Activated CD8-positive, alpha-beta memory T cell treated with anti-CD3 and anti-CD28 coated beads for 36 hours (primary cell): ENCODE data around the gene RASA2. TPM values are rescaled to one million over a fixed set of nuclear protein-coding genes. Genes with fewer than 3 reads are reported as not detected.

Experiments
- CTCF ChIA-PET: fragments of 350-600 bp; sonication (Branson Sonifier 250); formaldehyde crosslinking; loops from one replicate; lab custom pipeline; 2021; ENCODE audit warnings: antibody characterized with exemption; lab: Charles Lee
- POLR2A ChIA-PET: fragments of 350-600 bp; sonication (Branson Sonifier 250); formaldehyde crosslinking; loops from one replicate; lab custom pipeline; 2021; ENCODE audit warnings: antibody characterized with exemption; lab: Charles Lee
- total RNA-seq, 2 experiments: library from RNA; stranded (reverse); gene quantifications; one replicate each; pipeline ENCODE4 v1.2.3, GENCODE V29; 2021

Gene RASA2
- total RNA-seq, 2 experiments from 2014 or later = 36.6 to 39.2 TPM

- ChIA-PET CTCF (interaction anchor here (2.5 kb wide), 1 partner anchor 11 kb away, joined by 7 read pairs; no protein-coding TSS in a partner anchor), POLR2A (no interaction called here)
These were observed 156.6 kb downstream of the RASA2 start for GRCh38 chr3:141643391-141643790.

- CTCF ChIA-PET = interaction anchor here (2.5 kb wide), 1 partner anchor 11 kb away, joined by 7 read pairs; no protein-coding TSS in a partner anchor
- POLR2A ChIA-PET = no interaction called here
These were observed 157.0 kb downstream of the RASA2 start for GRCh38 chr3:141643796-141644195.

GRCh38 chr3:141644931-141645330 is 158.1 kb downstream of the RASA2 start:
- POLR2A ChIA-PET = no interaction called here
- CTCF ChIA-PET = interaction anchor here (0.6 to 2.5 kb wide), 15 partner anchors 12 to 677 kb away, joined by 3 to 8 read pairs (median 3); no protein-coding TSS in a partner anchor

GRCh38 chr3:141646760-141647561 is 160.1 kb downstream of the RASA2 start:
- ChIA-PET CTCF (no interaction called here), POLR2A (no interaction called here)

GRCh38 chr3:141647562-141647915 is 160.7 kb downstream of the RASA2 start:
- CTCF ChIA-PET = no interaction called here
- POLR2A ChIA-PET = no interaction called here

- POLR2A ChIA-PET = no interaction called here
- CTCF ChIA-PET = no interaction called here
These were observed 161.5 kb downstream of the RASA2 start for GRCh38 chr3:141648055-141648910.

- POLR2A ChIA-PET = no interaction called here
- CTCF ChIA-PET = interaction anchor here (0.7 kb wide), 1 partner anchor 227 kb away, joined by 3 read pairs; no protein-coding TSS in a partner anchor
These were observed 163.0 kb downstream of the RASA2 start for GRCh38 chr3:141649871-141650270.

- ChIA-PET POLR2A (no interaction called here), CTCF (interaction anchor here (0.7 kb wide), 1 partner anchor 228 kb away, joined by 3 read pairs; no protein-coding TSS in a partner anchor)
These were observed 164.0 kb downstream of the RASA2 start for GRCh38 chr3:141650783-141651182.

DNA sequence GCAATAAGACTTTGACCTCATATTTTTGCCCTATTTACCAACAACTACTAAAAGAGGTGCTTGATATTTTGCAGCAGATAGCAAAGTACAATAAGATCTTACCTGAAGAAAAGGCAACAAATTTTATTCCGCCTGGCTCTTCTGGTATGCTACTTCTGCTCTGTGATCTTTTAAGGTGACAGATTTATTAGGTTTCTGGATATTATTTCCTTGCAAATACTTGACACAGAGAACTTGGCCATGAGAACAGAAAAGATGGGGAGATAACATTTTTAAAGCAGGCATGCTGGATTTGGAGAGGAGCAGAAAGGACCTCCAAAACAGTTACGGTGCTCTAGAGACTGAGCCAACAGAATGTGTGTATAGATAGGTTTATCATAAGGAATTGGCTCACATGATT is 164.6 kb downstream of the RASA2 start:
- POLR2A ChIA-PET = no interaction called here
- CTCF ChIA-PET = no interaction called here

- ChIA-PET CTCF (no interaction called here), POLR2A (no interaction called here)
These were observed 165.5 kb downstream of the RASA2 start for GRCh38 chr3:141652349-141652748.

DNA sequence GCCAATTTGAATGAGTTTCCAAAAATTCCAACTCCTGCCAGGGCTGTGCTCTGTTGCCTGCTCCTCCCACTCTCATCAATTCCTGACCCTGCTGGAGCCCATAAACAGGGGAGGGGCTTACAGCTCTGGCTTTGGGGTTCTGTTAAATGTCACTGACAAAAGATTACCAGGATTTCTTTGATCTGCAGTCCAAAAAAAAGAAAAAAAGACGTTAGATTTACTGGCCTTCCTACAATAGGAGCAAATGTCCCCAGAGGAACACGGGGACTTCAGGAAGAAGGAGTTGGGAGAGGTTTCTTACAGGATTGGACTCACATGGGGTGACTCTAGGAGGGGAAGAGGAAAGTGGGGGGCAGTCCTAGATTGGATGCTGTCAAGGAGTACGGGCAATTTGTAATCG is 167.0 kb downstream of the RASA2 start:
- POLR2A ChIA-PET = no interaction called here
- CTCF ChIA-PET = no interaction called here

GRCh38 chr3:141655801-141656200 is 169.0 kb downstream of the RASA2 start:
- POLR2A ChIA-PET = interaction anchor here (0.5 kb wide), 1 partner anchor 205 kb away, joined by 3 read pairs; no protein-coding TSS in a partner anchor
- CTCF ChIA-PET = no interaction called here

- ChIA-PET CTCF (interaction anchor here (0.9 kb wide), 1 partner anchor 12 kb away, joined by 3 read pairs; no protein-coding TSS in a partner anchor), POLR2A (no interaction called here)
These were observed 169.9 kb downstream of the RASA2 start for GRCh38 chr3:141656771-141657170.

DNA sequence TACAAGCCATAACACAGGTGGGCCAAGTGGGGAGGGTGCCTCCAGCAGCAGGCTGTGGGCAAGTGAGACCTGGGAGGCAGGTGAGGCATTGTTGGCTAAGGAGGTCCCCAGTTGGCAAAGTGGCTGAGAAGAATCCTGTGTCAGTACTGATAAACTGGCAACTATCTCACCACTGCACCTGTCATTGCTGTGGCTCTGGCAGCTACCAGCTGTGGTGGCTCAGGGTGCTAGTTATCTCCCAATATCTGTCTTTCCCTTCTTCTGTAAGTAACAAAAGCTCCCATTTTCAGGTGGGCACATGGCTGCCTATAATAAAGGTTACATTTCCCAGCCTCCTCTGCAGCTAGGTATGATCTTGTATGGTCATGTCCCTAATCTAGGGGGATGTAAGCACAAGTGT is 170.7 kb downstream of the RASA2 start:
- CTCF ChIA-PET = interaction anchor here (0.9 kb wide), 1 partner anchor 12 kb away, joined by 3 read pairs; no protein-coding TSS in a partner anchor
- POLR2A ChIA-PET = no interaction called here

DNA sequence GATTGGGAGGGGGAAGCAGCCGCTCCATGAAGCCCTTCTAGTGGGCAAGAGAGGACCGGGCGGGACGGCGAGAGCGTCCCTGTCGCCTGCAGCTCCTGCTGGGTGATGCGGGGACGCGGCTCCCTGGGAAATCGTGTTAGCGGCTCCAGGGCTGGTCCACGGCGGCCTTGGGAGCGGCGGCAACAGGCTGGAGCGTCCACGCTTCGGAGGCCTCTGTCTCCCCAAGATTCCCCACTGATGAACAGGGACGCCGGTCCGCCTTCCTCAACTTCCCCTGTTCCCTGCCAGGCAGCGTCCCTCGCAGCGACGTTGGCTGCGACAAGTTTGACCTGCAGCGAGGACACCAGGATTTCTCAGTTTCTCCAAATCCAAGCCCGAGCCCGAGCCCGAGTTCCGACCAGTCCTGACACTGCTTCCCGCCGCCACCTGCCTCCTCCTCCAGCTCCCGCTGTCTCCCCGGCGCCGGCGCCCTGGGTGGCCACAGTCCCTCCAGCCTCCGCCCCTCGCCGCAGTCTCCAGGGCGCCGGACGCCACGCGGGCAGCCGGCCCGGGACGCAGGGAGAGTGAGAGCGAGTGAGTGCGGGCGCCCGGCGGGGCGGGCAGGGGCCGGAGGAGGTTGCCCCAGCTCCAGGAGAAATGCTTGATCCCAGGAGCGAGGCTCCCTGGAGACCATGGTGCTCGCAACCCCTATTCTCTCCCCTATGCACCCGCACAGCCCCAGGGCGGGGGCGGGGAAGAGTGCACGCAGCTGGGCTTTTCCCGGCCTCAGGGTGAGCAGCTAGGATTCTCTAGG is 173.2 kb downstream of the RASA2 start:
- CTCF ChIA-PET = interaction anchor here (0.8 to 1.1 kb wide), 2 partner anchors 15 to 98 kb away, joined by 3 to 4 read pairs; no protein-coding TSS in a partner anchor
- POLR2A ChIA-PET = no interaction called here

- POLR2A ChIA-PET = no interaction called here
- CTCF ChIA-PET = interaction anchor here (0.8 kb wide), 1 partner anchor 15 kb away, joined by 4 read pairs; no protein-coding TSS in a partner anchor
These were observed 173.8 kb downstream of the RASA2 start for GRCh38 chr3:141660614-141660947.

- ChIA-PET CTCF (interaction anchor here (0.7 kb wide), 2 partner anchors 331 to 1987 kb away, joined by 3 read pairs; no protein-coding TSS in a partner anchor), POLR2A (no interaction called here)
These were observed 174.7 kb downstream of the RASA2 start for GRCh38 chr3:141661229-141662196.

DNA sequence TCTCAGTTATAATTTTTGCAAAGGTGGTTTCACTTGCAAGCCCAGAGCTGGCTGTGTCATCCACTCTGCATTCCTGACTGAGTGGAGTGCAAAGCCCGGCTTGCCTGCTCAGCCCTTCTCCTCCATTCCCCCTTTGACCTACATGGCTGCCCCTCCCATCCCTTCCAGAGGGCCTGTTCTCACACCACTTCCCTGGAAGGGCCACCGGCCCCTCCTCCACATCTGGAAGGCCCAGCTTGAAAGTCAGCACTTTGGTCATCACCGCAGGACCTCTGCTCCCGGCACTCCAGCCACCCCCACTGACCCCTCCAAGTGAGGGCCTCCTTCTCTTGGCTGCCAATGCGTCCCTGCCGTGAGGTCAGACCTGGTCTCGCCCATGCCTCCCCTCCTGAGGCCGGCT is 177.2 kb downstream of the RASA2 start:
- ChIA-PET CTCF (no interaction called here), POLR2A (no interaction called here)
